Endometrium (tissue), 2 donors: Measurements from ENCODE around the gene SMURF1.
"Not testable (repeated sequence)": the region's sequence is repeated elsewhere in the genome, so short reads cannot be mapped to it uniquely, and the experiment has no call there.

Experiments used
- FAIRE-seq: peaks from 2 replicates; lab custom pipeline; 2012; peaks lifted over from hg19 to GRCh38; lab: Jason Lieb, UNC
- donor health status: control.
- donor health status: control.

Gene SMURF1

DNA sequence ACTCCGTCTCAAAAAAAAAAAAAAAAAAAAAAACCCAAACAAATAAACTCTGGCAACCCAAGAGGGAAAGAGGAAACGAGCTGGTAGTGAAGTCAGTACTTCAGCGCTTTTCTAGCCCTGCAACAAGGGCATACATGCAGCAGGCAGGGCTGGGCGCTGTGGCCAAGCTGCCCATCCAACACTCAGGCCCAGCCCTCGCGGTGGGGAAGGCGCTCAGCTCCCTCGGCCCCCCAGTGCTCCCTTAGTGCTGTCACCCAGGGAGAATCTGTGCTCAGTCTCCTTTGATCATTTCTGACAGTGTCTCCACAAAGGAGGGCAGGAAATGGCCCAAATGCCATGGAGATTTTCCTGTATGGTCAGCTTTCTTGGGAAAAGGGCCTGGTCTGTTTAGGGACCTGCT, 97.2 kb downstream of the SMURF1 start:
- FAIRE-seq = no peak

GRCh38 chr7:99046262-99046661, 97.6 kb downstream of the SMURF1 start:
- FAIRE-seq = not testable (repeated sequence)

- FAIRE-seq = not testable (repeated sequence)
Measured at GRCh38 chr7:99044858-99045257, 99.0 kb downstream of the SMURF1 start.

GRCh38 chr7:99042957-99043356, 101.0 kb downstream of the SMURF1 start:
- no peak for FAIRE-seq

DNA sequence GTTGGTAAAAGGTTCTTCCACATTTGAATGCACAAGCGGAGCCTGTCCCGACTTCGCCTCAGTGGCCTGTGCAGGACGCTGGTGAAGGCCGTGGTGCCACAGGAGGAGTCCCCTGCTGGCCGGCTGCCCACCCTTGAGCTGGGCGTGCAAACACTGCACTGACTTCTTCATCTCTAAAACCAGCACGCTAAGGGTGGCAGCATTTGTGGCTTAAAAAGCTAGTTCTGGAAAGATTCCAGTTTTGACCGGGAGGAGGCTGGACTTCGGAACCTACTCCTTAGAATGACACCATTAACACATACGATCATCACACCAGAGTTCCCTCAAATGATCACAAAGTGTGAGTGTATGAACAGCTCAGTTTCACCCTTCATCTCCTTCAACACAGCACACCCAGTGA, 102.4 kb downstream of the SMURF1 start:
- FAIRE-seq = no peak

DNA sequence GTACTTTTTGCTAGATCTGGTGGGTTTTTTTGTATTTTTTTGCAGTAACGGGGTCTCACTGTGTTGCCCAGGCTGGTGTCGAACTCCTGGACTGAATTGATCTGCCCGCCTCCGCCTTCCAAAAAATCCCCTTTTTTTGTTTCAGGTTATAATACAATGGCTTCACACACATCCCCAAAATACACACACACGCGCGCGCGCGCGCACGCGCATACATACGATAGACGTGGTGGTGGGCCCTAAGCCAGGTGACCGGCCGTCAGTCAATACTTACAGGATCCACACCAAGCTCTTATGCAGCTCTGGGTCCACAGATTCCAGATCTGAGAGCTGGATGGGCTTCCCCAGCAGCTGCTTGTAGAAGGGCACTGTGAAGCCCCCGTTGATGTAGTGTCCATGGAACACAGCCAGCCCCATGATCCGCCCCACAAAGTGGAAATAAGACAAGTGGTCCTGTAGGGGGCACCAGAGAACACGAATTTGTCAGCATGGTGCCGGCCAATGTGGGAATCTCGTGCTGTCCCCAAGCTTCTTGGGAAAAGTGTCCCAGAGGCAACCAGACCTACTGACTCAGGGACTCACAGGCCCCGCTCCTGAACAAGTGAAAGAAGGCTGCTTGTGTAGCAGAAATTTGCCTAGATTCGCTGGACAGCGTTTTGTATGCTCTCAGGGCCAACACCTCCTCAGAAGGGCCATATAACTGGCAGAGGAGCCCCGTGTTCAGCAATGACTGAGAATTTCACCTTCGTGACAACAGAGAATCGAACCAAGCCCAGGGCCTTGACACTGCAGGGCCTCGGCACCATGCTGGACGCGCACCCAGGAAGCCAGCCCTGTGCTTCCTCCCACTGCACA, 103.6 kb downstream of the SMURF1 start:
- FAIRE-seq = peak; percentile 12

GRCh38 chr7:99039384-99039891, 104.5 kb downstream of the SMURF1 start:
- no peak for FAIRE-seq

GRCh38 chr7:99038086-99038855, 105.6 kb downstream of the SMURF1 start:
- no peak for FAIRE-seq

DNA sequence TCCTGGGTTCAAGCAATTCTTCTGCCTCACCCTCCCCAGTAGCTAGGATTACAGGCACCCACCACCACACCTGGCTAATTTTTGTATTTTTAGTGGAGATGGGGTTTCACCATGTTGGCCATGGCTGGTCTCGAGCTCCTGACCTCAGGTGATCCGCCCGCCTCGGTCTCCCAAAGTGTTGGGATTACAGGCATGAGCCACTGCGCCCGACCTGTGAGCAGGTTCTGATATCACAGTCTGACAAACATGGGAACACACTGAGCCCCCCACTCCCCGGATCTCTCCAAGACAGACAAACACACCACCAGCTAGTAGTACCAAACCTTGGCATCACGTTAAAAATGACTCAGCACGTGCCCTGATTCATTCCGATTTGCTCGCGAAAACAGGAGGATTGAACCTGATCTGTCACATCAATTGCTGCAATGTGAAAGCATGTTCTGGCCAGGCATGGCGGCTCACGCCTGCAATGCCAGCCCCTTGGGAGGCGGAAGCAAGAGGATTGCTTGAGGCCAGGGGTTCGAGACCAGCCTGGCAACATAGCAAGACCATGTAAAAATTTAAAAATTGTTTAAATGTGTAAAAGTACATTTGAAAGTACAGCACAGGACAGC, 106.5 kb downstream of the SMURF1 start:
- no peak for FAIRE-seq

DNA sequence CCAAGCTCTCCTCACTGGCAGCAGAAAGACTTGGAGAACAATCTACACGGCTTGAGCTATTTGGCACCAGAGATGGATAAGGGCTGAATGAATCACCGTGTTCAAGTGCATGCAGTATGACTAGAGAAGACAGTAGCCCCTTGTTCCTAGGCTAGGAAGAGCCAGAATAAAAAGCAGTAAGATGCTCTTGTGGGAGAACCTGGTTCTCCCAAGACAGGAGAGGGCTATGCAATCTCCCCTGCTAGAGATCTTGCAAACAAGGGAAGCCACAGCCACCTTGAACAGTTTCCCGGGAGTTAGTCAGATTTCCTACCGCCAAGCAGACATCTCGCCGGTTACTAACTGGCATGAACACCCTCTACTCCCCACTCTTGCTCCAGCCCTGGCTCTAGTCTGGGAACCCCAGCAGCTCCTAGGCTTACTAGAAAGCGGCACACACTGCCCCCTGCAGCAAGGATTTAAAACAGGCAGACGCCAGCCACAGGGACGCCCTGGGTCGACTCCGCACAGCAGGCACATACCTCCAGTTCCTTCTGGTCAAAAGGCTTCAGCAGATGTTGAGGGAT, 107.3 kb downstream of the SMURF1 start:
- FAIRE-seq = no peak

DNA sequence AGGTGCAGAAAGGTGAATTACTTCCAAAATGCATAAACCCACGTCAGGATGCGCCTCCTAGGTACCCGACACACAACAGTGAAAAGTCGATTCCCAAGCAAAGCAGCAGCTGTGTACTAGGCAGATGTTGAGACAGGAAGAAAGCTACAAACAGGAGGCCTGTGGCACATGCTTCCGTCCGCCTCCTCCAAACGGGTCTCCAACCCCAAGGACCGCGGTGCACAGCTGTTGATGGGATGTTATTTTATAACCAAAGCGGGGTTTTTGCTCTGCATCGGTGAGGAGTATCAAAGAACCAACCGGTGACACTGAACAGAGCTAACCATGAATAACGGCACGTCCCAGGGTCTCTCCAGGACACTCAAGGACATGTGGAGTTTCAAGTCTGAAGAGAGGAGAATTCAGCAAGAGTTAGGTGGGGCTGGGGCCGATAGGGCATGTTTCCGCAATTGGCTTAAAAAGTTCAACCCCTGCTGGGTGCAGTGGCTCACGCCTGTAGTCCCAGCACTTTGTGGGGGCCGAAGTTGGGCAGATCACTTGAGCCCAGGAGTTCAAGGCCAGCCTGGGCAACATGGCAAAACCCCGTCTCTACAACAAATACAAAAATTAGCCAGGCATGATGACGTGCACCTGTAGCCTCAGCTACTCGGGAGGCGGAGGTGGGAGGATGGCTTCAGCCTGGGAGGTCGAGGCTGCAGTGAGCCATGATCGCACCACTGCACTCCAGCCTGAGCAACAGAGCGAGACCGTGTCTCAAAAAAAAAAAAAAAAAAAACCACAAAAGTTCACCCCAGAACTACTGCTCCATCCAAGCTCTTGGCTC, 108.0 kb downstream of the SMURF1 start:
- FAIRE-seq = no peak

DNA sequence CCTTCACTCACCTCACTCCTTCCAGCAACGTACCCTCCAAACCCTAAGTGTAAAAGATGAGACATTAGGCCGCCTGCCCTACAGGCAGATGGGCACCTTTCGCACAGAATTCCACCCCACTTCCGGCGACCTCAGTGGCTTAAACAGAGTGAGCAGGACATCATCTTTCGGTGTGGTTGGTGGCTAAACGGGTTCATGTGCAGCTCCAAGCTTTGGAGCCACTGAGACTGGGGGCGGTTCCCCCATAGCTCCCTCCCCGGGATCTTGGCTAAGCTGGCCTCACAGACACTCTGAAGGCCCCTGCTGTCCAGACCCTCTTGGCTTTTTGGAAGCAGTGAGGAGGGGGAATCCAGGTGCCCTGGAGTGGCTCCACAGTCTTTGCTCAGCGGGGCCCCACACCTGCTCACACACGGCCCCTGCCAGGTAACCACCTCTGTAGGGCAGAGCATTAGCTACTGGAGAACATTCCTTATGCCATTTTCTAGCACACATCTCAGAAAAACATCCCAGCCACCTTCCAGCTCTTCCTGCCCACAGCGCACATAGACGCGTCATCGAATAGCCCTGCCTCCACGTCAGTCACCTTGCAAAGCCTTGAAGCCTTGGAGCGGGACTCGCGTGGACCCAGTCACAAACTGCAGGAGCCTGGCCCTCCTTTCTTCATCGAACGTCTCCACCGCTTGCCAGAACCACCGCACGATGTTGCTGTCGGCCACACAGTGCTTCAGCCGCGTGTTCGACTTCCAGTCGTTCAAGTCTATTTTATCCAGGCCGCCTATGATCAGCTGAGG, 108.8 kb downstream of the SMURF1 start:
- FAIRE-seq = no peak

- no peak for FAIRE-seq
Measured at GRCh38 chr7:99033765-99034164, 110.1 kb downstream of the SMURF1 start.

- no peak for FAIRE-seq
Measured at GRCh38 chr7:99032928-99033327, 111.0 kb downstream of the SMURF1 start.

- FAIRE-seq = no peak
Measured at GRCh38 chr7:99031496-99031895, 112.4 kb downstream of the SMURF1 start.

DNA sequence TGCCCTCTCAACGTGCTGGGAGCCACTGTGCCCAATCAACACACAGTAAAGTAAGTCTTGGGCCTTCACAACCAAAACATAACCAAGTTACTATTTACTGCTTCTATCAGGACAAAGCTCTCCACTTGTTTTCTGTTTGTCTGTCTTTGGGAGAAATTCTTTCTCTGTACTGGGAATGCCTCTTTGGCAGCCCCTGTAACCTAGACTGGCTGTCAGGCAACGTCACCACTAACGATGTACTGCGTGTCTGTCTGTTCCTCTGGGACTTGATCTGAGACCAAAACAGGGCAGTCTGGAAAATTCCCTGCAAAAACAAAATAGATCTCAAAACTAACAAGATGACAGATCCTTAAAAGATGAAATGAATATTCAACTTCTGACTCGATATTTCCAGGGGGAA, 113.0 kb downstream of the SMURF1 start:
- FAIRE-seq = no peak

DNA sequence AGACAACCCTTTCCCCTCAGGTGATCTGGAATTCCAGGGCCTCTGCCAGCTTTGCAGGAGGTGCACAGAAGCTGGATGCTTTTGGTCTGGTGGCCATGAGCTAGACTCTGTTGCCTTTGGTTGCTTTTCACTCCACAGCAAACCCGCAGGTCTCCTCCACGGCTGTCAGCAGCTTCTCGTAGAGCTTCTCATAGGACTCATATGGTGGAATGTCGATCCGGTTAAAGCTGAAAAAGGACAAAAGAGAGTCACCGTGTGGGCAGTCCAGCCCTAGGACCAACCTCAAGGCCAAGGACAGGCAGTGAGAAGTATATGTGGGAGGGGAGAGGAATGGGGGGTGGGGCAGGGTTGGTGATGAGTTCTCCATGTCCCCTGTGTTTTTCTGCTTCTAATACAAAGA, 113.5 kb downstream of the SMURF1 start:
- FAIRE-seq = no peak

DNA sequence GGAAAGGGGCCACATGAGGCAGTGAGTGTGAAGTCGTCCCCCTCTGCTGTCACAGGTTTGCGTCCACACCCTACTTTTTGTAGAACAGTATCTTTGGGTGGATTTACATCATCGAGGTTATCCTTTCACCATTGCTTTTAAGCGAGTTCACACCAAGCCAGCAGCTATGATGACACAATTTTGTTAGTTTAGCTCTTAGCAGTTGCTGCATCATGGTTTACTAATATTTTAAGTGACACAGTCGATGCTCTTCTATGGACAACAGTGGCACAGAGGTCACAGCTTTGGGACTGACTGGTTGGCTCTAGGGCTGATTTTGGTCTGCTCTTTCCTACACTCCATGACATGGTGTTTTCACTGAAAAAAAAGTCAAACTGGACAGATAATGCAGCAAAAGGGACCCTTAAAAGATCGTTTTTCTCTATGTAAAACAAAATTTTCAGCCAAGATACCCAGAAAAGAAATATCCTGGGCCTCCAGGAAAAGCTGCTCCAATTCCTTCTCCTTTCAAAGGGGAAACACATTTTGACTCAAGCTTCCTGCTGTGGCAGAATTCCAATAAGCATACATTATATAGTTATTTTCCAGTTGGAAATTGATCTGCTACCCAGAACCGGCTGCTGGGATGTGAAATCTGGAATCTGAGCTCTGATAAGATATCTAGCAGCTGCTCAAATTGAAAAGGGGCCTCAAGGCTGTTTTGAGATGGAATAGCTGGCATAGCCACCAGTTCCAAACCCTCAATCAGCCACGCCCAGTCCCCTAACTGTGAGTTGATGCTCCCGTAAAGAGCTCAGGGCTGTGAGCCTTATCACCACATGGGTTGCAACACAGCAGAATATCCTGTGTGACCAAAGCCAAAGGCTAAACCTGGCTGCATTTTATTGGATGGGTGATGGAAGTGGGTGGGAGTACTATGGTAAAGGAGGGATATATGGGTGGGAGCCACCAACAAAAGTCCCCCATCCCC, 114.2 kb downstream of the SMURF1 start:
- no peak for FAIRE-seq

DNA sequence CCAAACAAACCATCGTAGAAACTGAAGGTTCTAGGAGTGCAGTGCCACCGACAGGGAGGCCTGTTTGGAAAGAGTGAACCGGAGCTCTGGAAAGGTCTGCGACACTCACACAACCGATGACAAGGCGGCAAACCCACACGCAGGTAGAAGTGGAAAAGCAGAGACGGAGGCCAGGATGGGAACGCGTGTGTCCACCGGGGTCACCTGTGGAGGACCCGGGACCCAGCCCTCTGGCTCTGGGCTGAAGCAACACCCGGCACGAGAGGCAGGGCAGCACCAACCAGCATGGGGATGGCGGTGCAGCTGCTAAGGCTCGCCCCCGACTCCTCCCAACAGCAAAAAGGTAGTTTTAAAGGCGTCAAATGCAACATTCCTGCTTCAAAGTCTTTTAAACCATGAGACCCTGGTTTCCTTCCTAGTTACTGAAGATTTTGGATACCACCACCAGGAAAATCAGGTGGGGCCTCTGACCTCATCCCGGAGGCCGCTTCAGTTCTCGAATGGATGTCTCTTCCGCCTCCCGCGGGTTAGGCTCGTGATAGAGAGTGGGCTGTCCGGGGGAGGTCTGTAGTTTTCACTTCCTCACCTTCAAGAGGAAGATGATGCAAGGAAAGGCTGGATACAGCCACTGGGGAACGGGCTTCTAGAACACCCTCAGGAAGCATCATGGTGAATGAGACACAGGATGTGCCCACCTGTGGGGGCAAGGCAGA, 115.5 kb downstream of the SMURF1 start:
- no peak for FAIRE-seq
